CD4-positive, alpha-beta T cell treated with Interleukin-10 for 1 hour (primary cell): ENCODE results near the gene DNAJC13.

Experiments used
- DNase-seq: peaks from one replicate; pipeline ENCODE4 v3.0.0-alpha.2; 2020

DNAJC13 gene

GRCh38 chr3:132469326-132469725, 52.0 kb downstream of the DNAJC13 start:
- no peak for DNase-seq

- no peak for DNase-seq
Measured at GRCh38 chr3:132486099-132486498, 68.8 kb downstream of the DNAJC13 start.

- no peak for DNase-seq
Measured at GRCh38 chr3:132488151-132488550, 70.8 kb downstream of the DNAJC13 start.

GRCh38 chr3:132499071-132499470, 81.8 kb downstream of the DNAJC13 start:
- no peak for DNase-seq

- no peak for DNase-seq
Measured at GRCh38 chr3:132503559-132503958, 86.3 kb downstream of the DNAJC13 start.

- DNase-seq, result no peak
Measured at GRCh38 chr3:132504375-132504933, 87.2 kb downstream of the DNAJC13 start.

- no peak for DNase-seq
Measured at GRCh38 chr3:132507657-132508056, 90.4 kb downstream of the DNAJC13 start.

GRCh38 chr3:132509096-132509495, 91.8 kb downstream of the DNAJC13 start:
- DNase-seq, result no peak

- no peak for DNase-seq
Measured at GRCh38 chr3:132509506-132509905, 92.2 kb downstream of the DNAJC13 start.

- no peak for DNase-seq
Measured at GRCh38 chr3:132513057-132513456, 95.8 kb downstream of the DNAJC13 start.

- DNase-seq, result no peak
Measured at GRCh38 chr3:132517311-132517710, 100.0 kb downstream of the DNAJC13 start.

GRCh38 chr3:132519914-132520313, 102.6 kb downstream of the DNAJC13 start:
- no peak for DNase-seq

- no peak for DNase-seq
Measured at GRCh38 chr3:132521901-132522300, 104.6 kb downstream of the DNAJC13 start.

- no peak for DNase-seq
Measured at GRCh38 chr3:132522353-132522752, 105.1 kb downstream of the DNAJC13 start.

GRCh38 chr3:132530624-132531023, 113.3 kb downstream of the DNAJC13 start:
- no peak for DNase-seq

- DNase-seq, result peak; percentile 58
Measured at GRCh38 chr3:132535575-132536441, 118.5 kb downstream of the DNAJC13 start.

- DNase-seq, result no peak
Measured at GRCh38 chr3:132536442-132537153, 119.3 kb downstream of the DNAJC13 start.

- DNase-seq, result no peak
Measured at GRCh38 chr3:132537297-132537696, 120.0 kb downstream of the DNAJC13 start.

- no peak for DNase-seq
Measured at GRCh38 chr3:132538072-132538471, 120.8 kb downstream of the DNAJC13 start.

GRCh38 chr3:132539681-132540080, 122.4 kb downstream of the DNAJC13 start:
- no peak for DNase-seq

GRCh38 chr3:132542577-132542976, 125.3 kb downstream of the DNAJC13 start:
- DNase-seq, result no peak

- DNase-seq, result no peak
Measured at GRCh38 chr3:132543011-132543739, 125.9 kb downstream of the DNAJC13 start.

GRCh38 chr3:132544130-132544529, 126.8 kb downstream of the DNAJC13 start:
- DNase-seq, result no peak
